ENCODE measurements around the gene DPY19L2.
"Not testable (repeated sequence)": the region's sequence is repeated elsewhere in the genome, so short reads cannot be mapped to it uniquely, and the experiment has no call there.

The DPY19L2 gene

GRCh38 chr12:63663005-63663404, 5.3 kb downstream of the DPY19L2 start:
- not testable (repeated sequence) for DNase-seq (ENCODE audit: low spot score)

GRCh38 chr12:63658501-63658900, 9.8 kb downstream of the DPY19L2 start:
- not testable (repeated sequence) for DNase-seq (ENCODE audit: low spot score)

- not testable (repeated sequence) for DNase-seq (ENCODE audit: low spot score)
Measured at GRCh38 chr12:63656407-63656806, 11.9 kb downstream of the DPY19L2 start.

- not testable (repeated sequence) for DNase-seq (ENCODE audit: low spot score)
Measured at GRCh38 chr12:63655543-63656257, 12.6 kb downstream of the DPY19L2 start.

GRCh38 chr12:63654481-63654880, 13.8 kb downstream of the DPY19L2 start:
- not testable (repeated sequence) for DNase-seq (ENCODE audit: low spot score)

GRCh38 chr12:63649517-63649916, 18.8 kb downstream of the DPY19L2 start:
- not testable (repeated sequence) for DNase-seq (ENCODE audit: low spot score)

- not testable (repeated sequence) for DNase-seq (ENCODE audit: low spot score)
Measured at GRCh38 chr12:63643381-63644140, 24.7 kb downstream of the DPY19L2 start.

GRCh38 chr12:63624258-63624657, 44.0 kb downstream of the DPY19L2 start:
- DNase-seq (ENCODE audit: low spot score), result not testable (repeated sequence)

- not testable (repeated sequence) for DNase-seq (ENCODE audit: low spot score)
Measured at GRCh38 chr12:63615544-63615943, 52.7 kb downstream of the DPY19L2 start.

GRCh38 chr12:63611285-63611684, 57.0 kb downstream of the DPY19L2 start:
- DNase-seq (ENCODE audit: low spot score), result not testable (repeated sequence)

GRCh38 chr12:63609281-63609680, 59.0 kb downstream of the DPY19L2 start:
- DNase-seq (ENCODE audit: low spot score), result not testable (repeated sequence)

- DNase-seq (ENCODE audit: low spot score), result not testable (repeated sequence)
Measured at GRCh38 chr12:63604985-63605384, 63.3 kb downstream of the DPY19L2 start.

GRCh38 chr12:63594828-63595227, 73.5 kb downstream of the DPY19L2 start:
- DNase-seq (ENCODE audit: low spot score), result not testable (repeated sequence)

GRCh38 chr12:63584426-63584825, 83.9 kb downstream of the DPY19L2 start:
- DNase-seq (ENCODE audit: low spot score), result not testable (repeated sequence)

GRCh38 chr12:63583289-63583688, 85.0 kb downstream of the DPY19L2 start:
- DNase-seq (ENCODE audit: low spot score), result not testable (repeated sequence)

GRCh38 chr12:63577631-63578030, 90.7 kb downstream of the DPY19L2 start:
- not testable (repeated sequence) for DNase-seq (ENCODE audit: low spot score)

- not testable (repeated sequence) for DNase-seq (ENCODE audit: low spot score)
Measured at GRCh38 chr12:63572038-63572437, 96.3 kb downstream of the DPY19L2 start.

- not testable (repeated sequence) for DNase-seq (ENCODE audit: low spot score)
Measured at GRCh38 chr12:63558445-63558844, 109.8 kb downstream of the DPY19L2 start.

GRCh38 chr12:63551397-63551796, 116.9 kb downstream of the DPY19L2 start:
- not testable (repeated sequence) for DNase-seq (ENCODE audit: low spot score)

GRCh38 chr12:63549034-63549433, 119.3 kb downstream of the DPY19L2 start:
- DNase-seq (ENCODE audit: low spot score), result not testable (repeated sequence)

GRCh38 chr12:63545298-63545916, 122.9 kb downstream of the DPY19L2 start:
- DNase-seq (ENCODE audit: low spot score), result not testable (repeated sequence)

GRCh38 chr12:63538656-63539055, 129.6 kb downstream of the DPY19L2 start:
- not testable (repeated sequence) for DNase-seq (ENCODE audit: low spot score)

Data from AG20443 (cell line).